SK-N-SH (cell line): ENCODE data around the gene MRTFB.

ENCODE experiments used
- CHD2 ChIP-seq: fragments of 150-350 bp; IDR thresholded peaks from 2 replicates; pipeline ENCODE4 v1.6.1; 2018; ENCODE audit warnings: low read length; ENCODE audit not compliant: partially characterized antibody
- EZH2phosphoT487 ChIP-seq: fragments of 200-600 bp; sonication (generic); IDR thresholded peaks from 2 replicates; pipeline ENCODE4 v1.6.1; 2017; ENCODE audit warnings: low read depth, mixed run types, mild to moderate bottlenecking, antibody characterized with exemption, moderate library complexity, borderline replicate concordance
- JUND ChIP-seq: IDR thresholded peaks from 2 replicates; pipeline ENCODE4 v1.4.0; 2012
- POLR2AphosphoS5 ChIP-seq: IDR thresholded peaks from 2 replicates; pipeline ENCODE4 v1.6.1; 2012; ENCODE audit warnings: low read depth, low read length
- REST ChIP-seq: IDR thresholded peaks from 2 replicates; pipeline ENCODE4 v1.6.1; 2012; ENCODE audit warnings: mild to moderate bottlenecking, low read depth, low read length, moderate library complexity
- SMC3 ChIP-seq: IDR thresholded peaks from 2 replicates; pipeline ENCODE4 v1.6.1; 2012; ENCODE audit warnings: low read depth, low read length, improper control_type of control experiment
- TCF12 ChIP-seq: IDR thresholded peaks from 2 replicates; pipeline ENCODE4 v1.4.0; 2012
- USF2 ChIP-seq: fragments of 150-350 bp; IDR thresholded peaks from 2 replicates; pipeline ENCODE4 v1.6.1; 2017; ENCODE audit warnings: antibody characterized with exemption, low read length, low read depth, borderline replicate concordance
- TF ChIP-seq, protein P1 (sequence below): fragments of 200-600 bp; sonication (generic); IDR thresholded peaks from 2 replicates; pipeline ENCODE4 v1.6.1; 2017; ENCODE audit warnings: antibody characterized with exemption, mild to moderate bottlenecking, moderate library complexity
- TF ChIP-seq, protein P2 (sequence below): IDR thresholded peaks from 2 replicates; pipeline ENCODE4 v1.4.0; 2012; ENCODE audit warnings: low read depth

DNA sequence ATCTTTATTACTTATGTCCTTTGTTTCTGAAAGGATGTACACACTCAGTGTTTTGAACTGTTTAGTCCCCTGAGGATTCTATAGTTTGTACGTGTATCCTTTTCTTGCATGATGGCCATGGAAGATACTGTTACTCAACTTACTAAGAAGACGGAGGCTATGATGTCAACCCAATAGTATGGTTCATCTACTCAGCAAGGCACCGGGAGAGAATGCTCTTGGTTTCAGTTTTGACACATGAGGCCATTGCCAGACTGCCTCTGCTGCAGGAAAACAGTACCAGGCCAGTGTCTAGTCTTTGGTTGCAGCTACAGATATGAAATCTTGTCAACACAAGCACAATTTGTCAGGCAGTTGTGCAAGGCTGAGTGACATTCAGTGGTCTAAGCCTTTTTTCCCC, 134.5 kb downstream of the MRTFB start:
- no peak for TF ChIP-seq REST
- TF ChIP-seq EZH2phosphoT487: no peak
- no peak for TF ChIP-seq CHD2
- TF ChIP-seq, protein P1, sequence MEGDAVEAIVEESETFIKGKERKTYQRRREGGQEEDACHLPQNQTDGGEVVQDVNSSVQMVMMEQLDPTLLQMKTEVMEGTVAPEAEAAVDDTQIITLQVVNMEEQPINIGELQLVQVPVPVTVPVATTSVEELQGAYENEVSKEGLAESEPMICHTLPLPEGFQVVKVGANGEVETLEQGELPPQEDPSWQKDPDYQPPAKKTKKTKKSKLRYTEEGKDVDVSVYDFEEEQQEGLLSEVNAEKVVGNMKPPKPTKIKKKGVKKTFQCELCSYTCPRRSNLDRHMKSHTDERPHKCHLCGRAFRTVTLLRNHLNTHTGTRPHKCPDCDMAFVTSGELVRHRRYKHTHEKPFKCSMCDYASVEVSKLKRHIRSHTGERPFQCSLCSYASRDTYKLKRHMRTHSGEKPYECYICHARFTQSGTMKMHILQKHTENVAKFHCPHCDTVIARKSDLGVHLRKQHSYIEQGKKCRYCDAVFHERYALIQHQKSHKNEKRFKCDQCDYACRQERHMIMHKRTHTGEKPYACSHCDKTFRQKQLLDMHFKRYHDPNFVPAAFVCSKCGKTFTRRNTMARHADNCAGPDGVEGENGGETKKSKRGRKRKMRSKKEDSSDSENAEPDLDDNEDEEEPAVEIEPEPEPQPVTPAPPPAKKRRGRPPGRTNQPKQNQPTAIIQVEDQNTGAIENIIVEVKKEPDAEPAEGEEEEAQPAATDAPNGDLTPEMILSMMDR: no peak
- TF ChIP-seq USF2: no peak
- no peak for TF ChIP-seq JUND
- TF ChIP-seq SMC3: no peak
- no peak for TF ChIP-seq TCF12
- TF ChIP-seq POLR2AphosphoS5: no peak
- TF ChIP-seq, protein P2, sequence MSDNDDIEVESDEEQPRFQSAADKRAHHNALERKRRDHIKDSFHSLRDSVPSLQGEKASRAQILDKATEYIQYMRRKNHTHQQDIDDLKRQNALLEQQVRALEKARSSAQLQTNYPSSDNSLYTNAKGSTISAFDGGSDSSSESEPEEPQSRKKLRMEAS: no peak
